Measurements from ENCODE around the gene PHOSPHO2.

- no peak for TF ChIP-seq CTCF (conservative IDR thresholded peaks at IDR 0.05; ENCODE audit: low read depth, low read length)
- no peak for TF ChIP-seq EZH2 (IDR thresholded peaks at IDR 0.05; ENCODE audit: low read length, unreplicated experiment)
Measured at GRCh38 chr2:169690958-169691357, 3.3 kb upstream of the PHOSPHO2 start.

Measured in PC-3 (cell line).